GM23248 (cell line): ENCODE results near the gene PIP5K1B.

Source experiments
- EZH2 ChIP-seq: fragments of 200-600 bp; sonication (generic); IDR thresholded peaks from 2 replicates; pipeline ENCODE4 v1.6.1; 2018; ENCODE audit warnings: antibody characterized with exemption, mild to moderate bottlenecking; ENCODE audit not compliant: insufficient read depth, poor library complexity, severe bottlenecking
- EZH2phosphoT487 ChIP-seq: fragments of 200-600 bp; sonication (generic); IDR thresholded peaks from 2 replicates; pipeline ENCODE4 v1.6.1; 2018; ENCODE audit warnings: antibody characterized with exemption, moderate library complexity, mild to moderate bottlenecking, low read depth; ENCODE audit not compliant: insufficient read depth

DNA sequence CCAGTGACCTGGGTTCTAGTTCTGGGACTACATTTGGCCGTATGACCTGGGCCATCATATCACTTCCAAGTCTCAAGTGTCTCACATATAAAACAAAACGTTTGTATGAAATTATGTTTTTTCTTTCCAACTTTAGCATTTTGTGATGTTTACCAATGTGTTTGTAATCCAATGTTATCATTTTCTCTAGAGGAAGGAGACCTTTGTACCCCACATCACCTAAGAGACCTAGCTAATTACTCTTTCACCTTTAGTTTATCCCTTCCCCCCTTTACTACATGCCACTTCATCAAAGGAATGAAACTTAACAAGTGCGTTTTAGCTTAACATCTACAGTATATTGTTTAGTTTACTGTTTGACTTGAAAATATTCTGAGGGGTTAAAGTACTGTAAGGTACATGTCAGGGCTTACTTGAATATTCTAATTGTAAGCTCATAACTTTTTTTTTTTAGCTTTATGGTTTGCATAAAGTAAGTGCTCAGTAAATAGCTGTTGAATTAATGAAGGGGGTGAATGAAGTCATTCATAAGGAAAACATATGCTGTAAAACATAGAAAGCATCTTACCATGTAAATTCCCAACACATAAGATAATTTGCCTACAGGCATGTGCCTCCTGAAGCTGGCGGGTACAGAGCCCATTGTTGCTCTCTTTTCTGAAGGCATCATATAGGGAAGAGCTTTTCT lies 2.9 kb downstream of the PIP5K1B start:
- TF ChIP-seq EZH2phosphoT487 (no peak), EZH2 (no peak)
